COLO668 (cell line): Measurements from ENCODE around the gene STX16.

Source experiments
- DNase-seq: peaks from one replicate; lab custom pipeline; 2025; ENCODE audit not compliant: unreplicated experiment; lab: John Stamatoyannopoulos, UW

Gene STX16

DNA sequence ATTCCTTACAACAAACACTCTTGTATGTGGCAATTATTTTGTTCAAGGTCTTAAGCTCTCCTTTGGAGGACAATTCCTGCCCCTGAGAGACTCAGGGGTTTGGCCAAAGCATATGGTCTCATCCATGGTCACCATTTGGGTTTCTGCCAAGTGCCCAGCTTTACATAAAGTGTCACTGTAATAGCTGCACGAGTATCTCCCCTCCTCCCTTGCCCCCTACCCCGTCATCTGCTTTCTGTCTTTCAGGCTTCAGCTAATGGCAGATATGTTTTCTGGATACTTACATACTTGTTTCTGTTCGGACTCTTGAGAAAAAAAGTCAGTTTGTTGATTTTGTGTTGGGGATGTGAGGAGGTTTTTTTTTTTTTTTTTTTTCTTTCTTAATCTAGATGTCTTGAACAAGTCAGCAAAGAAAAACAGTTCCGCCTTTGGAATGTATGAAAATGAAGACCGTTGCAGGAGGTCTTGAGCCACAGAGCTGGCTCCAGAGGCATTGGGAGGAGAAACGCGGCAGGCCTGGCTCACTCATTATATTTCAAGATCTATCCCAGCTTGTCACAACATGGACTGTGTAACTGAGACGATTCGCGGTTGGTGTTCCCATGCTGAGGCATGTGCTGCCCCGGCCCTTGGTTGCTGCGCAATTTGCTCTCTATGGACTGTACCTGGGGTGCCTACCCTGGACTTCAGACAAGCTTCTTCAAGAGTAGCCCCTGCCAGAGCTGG, 32.6 kb upstream of the STX16 start:
- DNase-seq = no peak

DNA sequence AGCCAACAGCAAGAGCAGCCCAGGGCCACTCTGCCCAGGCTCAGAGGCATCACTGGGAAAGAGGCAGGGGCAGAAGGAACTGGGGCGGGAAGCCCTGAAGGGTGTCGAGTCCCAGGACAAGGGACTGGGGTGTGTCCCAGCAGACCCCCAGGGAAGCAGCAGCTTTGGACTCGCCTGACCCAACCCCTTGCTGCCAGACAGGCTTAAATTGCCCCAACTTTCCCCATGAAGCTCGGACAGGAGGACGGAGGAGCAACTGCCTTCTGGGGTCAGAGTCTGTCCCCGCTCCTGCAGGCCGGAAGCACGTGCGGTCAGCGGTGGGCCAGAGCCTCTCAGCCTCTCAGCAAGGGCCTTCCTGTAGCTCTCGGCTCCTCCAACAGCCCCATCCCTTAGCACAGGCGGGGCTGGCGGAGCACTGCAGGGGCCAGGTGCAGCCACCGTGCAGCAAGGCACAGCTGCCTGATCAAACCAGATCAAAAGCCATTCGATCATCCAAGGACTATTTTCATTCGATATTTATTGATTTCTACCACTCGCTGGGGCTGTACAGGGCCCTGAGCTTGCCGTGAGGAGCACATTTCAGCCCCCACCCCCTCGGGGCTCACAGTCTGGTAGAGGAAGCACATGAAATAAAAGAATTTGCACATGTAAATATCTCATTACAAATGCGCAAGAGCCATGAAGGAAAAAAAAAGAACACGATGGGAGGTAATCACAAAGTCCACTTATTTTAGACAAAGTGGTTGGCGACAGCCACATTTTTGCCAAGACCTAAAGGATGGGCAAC, 31.8 kb upstream of the STX16 start:
- no peak for DNase-seq

DNA sequence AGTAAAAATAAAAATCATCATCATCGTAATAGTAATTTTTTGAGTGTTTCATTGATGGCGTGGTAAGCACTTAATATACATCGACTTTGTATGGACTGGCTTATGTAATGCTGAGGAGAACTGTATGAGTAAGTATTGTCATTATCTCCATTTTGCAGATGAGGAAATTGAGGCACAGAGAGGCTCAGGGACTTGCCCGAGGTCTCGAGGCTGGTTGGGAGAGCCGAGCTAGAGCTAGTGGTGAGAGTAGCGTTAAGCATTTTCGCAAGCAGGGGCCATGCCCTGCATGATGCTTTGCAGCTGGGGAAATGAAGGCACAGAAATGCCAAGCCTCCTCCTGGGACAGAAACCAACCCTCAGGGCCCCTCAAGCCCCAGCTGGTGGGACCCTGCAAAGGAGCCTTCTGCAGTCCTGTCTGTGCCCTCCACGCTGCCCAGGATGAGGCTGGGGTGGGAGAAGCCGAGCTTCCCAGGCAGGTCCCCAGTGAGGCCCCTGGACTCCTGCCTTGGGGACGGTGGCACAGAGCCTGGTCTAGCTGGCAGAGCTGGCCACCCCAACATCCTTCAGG, 31.1 kb upstream of the STX16 start:
- DNase-seq = no peak

DNA sequence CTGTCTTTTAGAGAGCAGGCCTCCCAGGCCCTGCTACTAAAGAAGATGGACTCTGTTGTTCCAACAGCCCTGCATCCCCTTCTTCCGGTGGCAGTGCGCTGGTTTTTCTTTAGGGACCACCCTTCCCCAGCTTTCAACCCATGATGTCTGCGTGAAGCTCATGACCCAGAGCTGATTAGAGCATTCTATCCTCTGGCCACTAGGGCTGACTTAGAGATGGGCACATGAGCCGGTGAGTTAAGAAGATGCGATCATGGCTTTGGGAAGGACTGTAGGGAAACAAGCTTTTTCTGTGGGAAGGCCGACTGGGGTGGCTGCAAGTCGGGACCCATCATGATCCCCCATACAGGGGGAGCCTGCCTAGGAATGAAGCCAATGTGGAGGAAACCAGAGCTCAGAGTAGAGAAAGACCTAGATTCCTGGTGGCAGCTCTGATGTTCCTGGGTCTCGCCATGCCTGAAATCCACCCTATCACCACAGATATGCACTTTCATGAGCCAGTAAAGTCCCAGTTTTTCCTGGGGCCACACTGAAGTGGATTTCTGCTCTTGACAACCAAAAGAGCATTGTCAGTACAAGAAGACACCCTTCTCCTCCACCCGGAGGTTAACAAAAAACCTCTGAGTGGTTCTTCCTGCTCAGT, 29.1 kb upstream of the STX16 start:
- no peak for DNase-seq

DNA sequence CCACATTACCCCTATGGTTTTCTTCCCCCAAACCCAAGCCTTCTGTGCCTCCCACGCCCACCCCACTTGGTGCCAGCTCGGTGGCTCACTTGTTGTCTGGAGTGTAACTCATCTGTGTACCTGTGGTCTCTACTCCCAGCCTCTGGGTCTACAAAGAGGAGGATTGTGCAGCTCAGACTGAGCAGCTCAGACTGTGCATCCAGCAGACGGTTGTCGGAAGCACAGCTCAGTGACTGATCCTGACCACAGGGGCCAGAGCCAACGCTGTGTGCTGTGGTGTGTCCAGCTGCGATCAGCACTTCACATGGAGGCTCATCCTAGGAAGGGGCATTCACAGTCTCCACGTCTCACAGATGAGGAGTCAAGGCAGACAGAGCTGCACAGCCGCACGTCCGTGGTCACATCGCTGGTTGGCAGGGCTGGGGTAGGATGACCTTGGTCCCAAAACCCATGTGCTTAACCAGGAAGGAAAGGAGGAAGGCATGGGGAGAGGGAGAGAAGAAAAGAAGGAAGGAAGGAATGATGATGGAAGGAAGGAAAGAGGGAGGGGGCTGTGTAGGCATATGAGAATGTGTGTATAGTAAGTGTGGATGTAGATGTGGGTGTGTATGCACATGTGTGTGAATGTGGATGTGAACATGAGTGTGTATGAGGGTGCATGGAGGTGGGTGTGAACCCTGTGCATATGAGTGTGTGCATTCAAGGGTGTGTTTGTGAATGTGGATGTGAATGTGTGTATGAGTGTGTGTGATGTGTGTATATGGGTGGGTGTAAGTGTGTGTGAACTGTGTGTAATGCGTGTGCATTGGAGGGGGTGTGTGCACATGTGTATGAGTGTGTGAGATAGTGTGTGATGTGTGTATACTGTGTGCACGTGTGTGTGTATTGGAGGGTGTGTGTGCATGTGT, 28.2 kb upstream of the STX16 start:
- no peak for DNase-seq

DNA sequence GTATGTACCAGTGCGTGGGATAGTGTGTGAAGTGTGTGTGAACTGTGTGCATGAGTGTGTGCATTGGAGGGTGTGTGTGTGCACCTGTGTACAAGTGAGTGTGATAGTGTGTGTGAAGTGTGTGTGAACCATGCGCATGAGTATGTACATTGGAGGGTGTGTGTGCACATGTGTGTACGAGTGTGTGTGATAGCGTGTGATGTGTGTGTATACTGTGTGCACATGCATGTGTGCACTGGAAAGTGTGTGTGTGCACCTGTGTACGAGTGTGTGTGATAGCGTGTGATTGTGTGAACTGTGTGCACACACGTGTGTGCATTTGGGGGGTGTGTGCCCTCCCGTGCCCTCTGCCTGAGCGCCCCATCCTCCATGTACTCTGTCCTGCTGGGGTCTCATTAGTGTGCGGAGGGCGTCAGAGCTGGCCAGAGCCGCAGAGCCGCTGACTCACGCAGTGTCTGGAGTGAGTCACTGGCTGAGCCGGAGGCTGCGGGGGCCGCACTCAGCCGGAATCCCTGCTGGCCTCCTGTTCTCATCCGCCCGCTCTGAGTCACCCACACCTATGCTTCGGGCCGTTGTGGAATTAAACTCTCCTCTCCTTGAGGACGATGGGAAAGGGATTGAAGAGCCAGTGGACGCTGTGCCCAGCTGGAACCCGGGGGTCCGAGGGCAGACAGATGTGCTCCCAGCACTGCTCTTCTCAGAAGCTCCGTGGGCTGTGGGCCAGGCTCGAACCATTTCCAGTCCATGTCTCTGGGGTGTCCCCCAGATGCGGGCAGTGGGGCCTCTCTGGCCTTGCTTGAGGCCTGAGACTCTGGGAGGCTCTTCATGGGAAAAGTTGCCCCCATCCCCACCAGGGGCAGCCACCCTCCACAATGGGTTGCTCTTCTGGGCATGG, 27.3 kb upstream of the STX16 start:
- peak; percentile 19 for DNase-seq

DNA sequence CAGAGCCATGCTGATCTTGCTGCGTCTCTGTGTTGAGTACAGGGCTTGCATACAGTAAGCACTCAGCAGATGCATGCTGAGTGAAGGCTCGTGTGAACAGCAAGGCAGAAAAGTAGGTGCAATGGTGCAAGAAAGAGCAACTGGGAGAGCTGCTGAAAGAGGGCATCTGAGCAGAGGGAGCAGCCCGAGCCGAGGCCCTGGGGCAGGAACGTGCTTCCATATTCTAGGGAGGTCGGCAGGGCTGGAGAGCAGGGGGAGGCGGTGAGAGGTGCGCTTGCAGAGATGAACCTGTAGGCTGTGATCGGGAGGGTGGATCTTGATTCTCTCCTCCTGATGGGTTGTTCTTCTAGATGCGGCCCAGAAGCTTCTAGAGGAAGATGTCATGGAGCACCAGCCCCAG, 26.4 kb upstream of the STX16 start:
- no peak for DNase-seq

DNA sequence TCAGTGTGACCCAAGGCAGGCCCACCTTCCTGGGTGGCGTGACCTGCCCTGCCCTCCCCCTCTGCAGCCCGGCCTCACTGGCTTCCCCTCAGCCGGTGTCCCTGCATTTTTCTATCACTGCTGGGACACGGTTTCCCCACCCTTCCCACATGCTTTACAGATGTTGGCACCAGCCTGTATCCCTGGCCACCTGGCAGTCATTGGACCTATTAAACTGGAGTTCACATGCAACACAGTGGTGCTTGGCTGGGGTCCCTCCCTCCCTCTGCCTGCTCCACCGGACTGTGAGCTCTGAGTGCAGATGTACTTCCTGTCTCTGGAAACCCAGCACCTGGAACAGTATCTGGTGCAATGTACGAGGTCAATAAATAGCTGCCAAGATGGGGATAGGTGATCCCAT, 25.5 kb upstream of the STX16 start:
- no peak for DNase-seq

DNA sequence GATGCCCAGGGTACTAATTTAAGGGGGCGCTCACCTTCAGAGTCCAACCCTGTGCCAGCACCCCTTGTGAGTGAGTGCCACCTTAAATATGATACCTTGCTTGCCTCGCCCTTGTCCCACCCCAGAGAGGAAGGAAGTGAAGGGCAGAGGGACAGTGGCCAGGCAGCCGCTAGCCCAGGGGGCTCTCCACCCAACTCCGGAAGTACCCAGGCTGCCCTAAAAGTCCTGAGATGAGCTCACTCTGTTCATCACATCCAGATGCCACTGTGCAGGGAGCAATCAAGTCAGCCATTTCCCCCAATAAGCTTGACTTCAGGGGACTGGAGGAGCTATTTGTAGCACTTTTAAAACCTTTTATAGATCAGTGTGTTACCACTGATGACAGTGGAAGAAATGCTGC, 25.0 kb upstream of the STX16 start:
- no peak for DNase-seq

DNA sequence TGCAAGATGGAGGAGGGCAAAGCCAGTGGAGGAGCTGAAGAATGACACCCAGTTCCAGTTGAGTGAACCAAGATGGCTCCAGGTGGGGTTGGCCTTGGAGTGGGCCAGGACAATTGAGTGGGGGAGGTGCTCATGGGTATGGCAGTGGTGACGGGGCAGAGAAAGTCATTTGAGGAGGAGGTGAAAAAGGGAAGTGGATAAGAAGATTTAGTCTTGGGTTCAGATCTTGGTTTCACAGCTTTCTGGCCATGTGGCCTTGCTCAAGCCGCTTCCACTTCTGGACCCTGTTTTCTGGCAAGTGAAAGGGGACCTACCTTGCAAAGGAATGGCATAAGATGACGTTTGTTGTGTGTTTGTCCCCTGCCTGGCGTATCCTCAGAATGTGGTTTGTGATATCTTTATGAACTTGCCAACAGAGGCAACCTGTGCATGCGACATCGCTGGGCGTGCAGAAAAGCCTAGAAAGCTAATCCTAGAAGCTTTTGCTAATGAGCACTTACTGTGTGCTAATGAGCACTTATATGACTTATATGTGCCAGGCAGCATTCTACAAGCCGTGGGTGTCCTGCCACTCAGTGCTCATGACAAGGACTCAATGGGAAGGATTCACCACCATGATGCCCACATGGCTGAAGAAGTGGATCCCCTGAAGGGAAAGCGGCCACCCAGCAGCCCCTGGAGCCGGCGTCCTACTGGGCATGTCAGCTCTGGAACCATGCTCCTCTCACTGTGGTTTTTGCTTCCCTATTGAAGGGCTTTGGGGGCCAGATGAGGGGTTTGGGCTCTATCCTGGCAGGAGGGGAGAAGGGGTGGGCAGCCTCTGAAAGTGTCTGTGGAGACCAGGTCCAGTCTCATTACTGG, 23.6 kb upstream of the STX16 start:
- DNase-seq = no peak

DNA sequence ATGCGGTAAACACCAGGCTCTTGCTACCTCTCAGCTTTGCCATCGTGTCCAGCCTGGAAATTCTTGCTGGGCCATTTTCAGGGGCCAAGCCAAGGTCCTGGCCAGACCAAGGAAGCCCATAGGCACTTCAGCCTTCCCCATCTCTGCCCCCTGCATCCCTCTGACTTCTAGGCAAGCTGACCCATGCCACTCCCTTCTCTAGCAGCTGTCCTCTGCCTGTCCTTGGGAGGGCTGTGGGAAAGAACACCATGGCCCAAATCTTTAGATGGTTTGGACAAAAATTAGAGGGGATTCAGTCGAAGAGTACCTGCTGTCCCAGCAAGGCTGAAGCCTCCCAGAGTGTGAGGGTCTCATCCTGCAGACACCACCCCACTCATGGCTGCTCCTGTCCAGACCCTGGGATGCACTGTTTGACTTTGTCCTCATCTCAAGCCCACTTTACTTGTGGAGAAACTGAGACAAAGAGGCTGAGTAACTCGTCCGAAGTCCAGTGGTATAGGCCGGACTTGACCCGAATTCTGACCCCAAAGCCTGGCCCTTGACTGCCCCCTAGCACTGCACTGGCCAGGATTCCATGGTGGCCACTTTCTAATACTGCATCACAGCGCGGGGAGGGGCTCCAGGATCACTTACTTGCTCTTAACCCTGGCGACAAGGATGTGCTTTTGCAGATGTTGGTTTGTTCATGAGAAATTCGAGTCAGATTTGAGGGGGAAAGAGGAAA, 22.4 kb upstream of the STX16 start:
- DNase-seq = no peak

DNA sequence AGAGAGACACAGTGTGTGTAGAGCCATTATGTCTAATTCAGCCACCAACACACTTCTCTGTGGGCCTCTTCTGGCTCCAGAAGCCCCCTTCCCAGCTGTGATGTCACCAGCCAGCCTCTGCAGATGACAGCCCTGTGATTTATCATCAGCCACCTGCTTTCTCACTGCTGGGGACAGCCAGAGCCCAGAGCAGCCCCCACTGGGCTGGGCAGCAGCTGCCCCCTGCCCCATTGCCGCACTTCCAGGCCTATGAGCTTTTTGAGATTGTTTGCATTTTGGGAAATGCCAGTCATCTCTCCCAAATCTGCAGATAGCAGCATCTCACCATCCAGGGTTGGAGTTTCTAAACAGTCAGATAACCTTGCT, 21.9 kb upstream of the STX16 start:
- no peak for DNase-seq

DNA sequence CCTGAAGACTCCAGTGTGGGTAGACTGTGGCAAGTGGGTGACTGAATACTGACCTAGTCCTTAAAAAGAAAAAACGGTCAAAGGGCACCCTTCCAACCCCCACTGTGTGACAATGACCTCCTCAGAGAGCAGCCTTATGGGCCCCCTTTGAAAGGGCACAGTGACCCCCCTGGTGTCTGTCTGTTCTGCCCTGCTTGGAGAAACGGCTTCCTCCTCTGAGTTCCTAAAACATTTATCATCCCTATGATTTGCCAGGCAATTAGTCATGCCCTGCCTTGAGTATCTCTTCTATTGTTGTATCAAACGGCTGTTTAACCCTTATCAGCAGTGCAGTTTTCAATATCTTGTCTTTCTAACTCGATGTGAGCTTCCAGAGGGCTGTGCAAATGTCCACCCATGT, 21.0 kb upstream of the STX16 start:
- no peak for DNase-seq

DNA sequence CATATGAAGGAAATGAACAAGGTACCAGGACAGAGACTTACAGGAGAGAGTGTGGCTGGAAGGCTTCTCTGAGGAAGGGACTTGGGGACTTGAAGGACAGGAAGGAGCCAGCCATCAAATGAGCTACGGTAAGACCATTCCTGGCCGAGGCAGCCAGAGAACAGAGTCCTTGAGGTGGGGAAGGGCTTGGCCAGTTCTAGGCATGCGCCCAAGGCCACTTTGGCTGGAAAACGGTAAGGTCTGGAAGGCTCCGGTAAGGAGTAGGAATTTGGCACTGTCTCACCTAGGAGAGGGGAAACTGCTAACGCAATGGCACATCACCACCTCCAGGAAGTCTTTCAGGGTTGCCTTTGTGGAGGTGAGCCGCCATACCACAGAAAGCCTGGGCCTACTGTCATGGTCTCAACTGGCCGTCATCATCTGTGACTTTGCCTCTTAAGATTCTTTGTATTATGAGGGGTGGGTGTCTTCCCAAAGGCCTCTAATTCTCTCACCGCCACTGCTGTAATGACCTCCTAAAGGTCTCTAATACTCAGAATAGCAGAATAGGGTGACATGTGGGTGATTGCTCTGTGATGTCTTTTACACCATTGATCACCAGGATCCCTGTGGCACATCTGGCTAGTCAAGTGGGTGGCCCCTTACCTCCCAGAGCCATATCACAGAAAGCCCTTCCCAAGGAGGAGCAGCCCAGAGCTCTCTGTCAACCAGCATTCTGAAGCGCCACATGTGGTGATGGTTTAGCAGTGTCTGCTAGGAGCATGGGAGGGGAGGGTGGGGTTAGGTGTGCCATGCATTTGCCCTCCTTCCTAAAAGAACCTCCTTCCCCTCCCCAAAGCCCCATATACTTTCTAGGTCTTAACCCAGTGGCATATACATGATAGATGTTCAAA, 17.7 kb upstream of the STX16 start:
- no peak for DNase-seq

DNA sequence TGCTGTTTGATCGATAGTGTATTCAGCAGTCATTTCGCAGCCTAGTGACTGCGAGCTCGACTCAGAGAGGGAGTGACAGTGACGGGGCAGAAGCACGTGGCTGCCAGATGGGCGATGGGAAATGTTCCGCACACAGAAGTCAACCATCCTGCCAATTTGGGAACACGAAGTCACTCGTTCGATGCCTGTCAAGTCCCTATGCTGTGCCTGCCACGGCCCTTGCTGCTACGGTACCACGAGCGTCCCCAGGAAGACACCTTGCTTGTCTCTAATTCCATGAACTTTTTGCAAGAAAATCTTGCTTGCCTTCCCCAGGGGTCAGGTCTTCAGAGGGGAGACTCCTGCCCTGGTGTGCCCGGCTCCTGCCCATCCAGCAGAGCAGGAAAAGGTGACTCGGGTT, 17.0 kb upstream of the STX16 start:
- DNase-seq = no peak

DNA sequence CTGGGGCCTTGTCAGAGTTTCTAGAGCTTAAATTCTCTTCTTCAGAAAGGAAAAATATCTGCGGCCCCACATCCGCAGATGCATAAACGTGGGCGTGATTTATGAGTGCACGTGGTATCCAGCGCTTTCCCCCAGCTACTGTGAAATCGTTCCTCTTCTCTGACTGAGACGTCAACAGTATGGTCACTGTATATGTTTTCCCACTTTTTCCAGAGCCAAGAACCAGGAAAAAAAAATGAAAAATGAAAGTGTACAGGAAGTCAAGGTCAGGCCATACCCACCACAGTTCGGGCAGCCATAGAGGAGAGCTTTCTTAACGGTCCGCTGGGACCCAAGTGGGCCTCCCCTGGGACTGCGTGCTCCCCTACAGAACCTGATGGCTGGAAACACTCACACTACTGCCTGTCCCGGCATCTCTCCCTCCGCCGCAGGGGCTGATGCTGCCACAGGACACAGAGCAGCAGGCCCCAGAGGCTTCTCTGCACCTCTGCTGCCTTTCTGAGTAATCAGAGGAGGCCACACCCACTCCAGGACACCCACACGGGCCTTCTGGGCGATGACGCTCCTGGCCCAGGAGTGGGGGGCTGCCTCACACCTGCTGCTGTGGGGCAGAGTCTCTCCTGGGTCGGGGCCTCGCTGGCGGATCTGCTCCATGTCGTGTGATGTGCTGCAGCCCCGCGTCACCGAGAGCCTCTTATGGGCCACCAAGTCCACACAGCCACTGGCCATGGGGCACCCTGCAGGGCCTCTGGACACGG, 16.4 kb upstream of the STX16 start:
- DNase-seq = no peak

DNA sequence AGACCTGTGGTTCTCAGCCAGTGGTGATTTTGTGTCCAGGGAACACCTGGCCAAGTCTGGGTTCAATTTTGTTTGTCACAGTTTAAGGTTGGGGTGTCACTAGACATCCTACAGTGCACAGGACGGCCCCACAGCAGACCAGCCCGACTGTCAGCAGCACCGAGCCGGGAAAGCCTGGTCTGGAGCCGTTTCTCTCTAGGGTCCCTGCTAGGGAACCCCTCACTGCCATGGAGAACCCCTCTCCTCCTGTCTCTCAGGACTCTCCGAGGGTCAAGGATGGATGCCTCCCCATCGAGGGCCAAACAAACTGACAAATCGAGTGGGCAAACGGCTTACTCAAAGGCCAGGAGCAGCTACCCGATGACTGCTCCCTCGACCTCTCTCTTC, 15.8 kb upstream of the STX16 start:
- DNase-seq = no peak
